ENCODE results near the gene ZNF112. TPM values are rescaled to one million over a fixed set of nuclear protein-coding genes. Genes with fewer than 3 reads are reported as not detected.
"Not testable (repeated sequence)": the region's sequence is repeated elsewhere in the genome, so short reads cannot be mapped to it uniquely, and the experiment has no call there.

ZNF112 gene
- 6.1 and 12.2 TPM in 2 replicates for total RNA-seq

DNA sequence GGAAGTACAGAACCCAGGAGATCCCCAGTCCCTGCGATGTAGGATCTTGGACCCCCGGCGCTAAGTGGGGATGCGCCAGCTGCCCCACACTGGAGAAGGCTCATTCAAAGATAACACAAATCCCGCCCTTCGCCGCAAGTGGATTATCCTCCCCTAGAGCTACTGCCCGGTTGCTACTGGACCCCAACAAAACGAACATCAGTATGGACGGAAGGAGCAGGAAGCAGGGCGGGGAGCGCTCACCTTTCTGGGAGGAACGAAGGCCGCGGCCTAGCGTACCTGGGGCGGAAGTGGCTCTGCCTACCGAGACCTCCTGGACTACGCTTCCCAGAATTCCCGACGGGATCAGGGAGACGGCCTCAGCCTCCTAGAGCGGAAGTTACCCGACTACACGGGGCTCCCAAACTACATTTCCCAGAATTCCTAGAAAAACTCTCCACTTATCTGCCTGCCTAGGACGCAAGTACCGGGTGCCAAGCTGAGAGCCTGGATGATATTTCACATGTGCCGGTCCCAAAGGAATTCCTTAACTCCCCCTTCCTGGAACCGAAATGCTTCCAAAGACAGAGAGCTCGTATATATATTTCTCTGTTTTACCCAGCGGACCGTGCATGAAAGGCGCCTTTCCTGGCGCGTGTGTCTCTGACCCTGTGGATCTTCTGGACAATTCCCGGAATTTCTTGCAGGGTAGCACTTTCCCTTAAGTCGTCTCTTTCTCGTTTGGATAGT lies at the start of gene ZNF112:
Gene ZNF112 (minus strand): TSS at position 298 of the 729 bp plus-strand sequence. CDS start 16,141 bp downstream, outside the sequence.
- DNase-seq (ENCODE audit: low read depth), result peak; percentile 91

- DNase-seq (ENCODE audit: low read depth), result peak; percentile 92
Measured at GRCh38 chr19:44401139-44402115, 44.9 kb upstream of the ZNF112 start, which contains the start of gene ZNF285. ZNF285 (minus strand) TSS chr19:44401608; CDS start chr19:44397213, 4,395 bp downstream.

- not testable (repeated sequence) for DNase-seq (ENCODE audit: low read depth)
Measured at GRCh38 chr19:44389268-44389667, 32.8 kb upstream of the ZNF112 start.

GRCh38 chr19:44374789-44375188 lies 18.3 kb upstream of the ZNF112 start:
- DNase-seq (ENCODE audit: low read depth), result no peak

- no peak for DNase-seq (ENCODE audit: low read depth)
Measured at GRCh38 chr19:44371815-44372480, 15.5 kb upstream of the ZNF112 start.

DNA sequence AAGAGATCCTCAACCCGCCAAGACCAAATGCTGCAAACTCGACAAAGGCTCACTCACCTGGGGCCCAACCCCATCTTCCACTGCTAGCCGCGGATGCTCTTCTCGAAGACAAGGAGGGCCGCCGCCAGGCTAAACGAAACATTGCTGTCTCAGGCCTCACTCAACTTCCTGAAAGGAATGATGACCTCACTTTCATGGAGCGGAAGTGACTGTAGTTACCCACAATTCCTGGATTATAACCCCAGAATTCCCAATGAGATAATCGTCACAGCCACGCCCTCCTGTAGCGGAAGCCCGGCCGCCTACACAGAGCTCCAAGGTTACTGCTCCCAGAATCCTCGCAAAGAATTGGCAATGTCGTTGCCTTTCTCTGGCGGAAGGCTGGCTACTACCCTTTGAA lies 10.5 kb upstream of the ZNF112 start:
- DNase-seq (ENCODE audit: low read depth), result no peak

- no peak for DNase-seq (ENCODE audit: low read depth)
Measured at GRCh38 chr19:44346556-44346955, 9.9 kb downstream of the ZNF112 start.

GRCh38 chr19:44345959-44346358 lies 10.5 kb downstream of the ZNF112 start:
- DNase-seq (ENCODE audit: low read depth), result no peak

DNA sequence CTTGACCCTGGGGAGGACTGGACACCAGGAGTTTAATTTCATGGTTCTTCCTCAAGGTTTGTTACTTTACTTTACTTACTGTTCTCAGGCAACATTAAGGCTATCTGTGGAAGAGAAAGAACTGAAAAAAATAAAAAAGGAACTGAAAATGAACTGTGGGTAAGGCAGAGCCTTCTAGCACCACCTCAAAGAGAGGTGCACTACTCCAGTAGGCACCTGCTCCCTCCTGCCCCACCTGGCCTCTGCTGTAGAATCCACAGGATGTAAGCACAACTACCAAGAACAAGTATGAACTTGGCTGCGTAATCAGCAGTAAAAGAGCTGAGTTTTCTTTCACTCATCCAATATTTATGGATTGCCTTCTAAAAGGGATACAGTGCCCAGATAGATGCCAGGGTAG lies 12.2 kb downstream of the ZNF112 start:
- DNase-seq (ENCODE audit: low read depth), result no peak

DNA sequence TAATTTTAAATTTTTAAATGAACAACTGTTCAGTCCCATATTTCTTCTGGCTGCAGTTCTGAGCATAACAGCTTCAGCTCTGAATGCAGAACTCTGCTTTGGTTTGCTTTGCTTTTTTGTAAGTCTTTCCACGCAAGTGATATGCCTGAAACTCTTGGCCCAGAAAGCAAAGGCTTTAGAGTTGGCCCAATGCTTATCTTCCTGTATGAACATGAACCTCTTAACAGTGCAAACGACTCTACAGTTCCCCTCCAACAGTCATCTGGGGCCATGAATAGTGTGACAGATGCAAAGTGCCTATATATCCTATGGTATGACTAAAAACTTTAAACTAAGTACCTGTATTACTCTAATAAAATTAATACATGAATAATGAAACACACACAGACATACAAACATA lies 14.7 kb downstream of the ZNF112 start:
- DNase-seq (ENCODE audit: low read depth), result no peak

DNA sequence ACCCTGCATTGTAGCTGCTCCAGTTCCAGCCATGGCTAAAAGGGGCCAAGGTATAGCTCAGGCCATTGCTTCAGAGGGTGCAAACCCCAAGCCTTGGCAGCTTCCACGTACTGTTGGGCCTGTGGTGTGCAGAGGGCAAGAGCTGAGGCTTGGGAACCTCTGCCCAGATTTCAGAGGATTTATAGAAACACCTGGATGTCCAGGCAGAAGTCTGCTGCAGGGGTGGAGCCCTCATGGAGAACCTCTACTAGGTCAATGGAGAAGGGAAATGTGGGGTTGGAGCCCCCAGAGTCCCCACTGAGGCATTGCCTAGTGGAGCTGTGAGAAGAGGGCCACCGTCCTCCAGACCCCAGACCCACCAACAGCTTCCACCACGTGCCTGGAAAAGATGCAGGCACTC lies 21.8 kb downstream of the ZNF112 start:
- DNase-seq (ENCODE audit: low read depth), result not testable (repeated sequence)

- no peak for DNase-seq (ENCODE audit: low read depth)
Measured at GRCh38 chr19:44332145-44332544, 24.3 kb downstream of the ZNF112 start.

- peak; percentile 10 for DNase-seq (ENCODE audit: low read depth)
Measured at GRCh38 chr19:44315883-44316282, 40.6 kb downstream of the ZNF112 start.

GRCh38 chr19:44313231-44313630 lies 43.2 kb downstream of the ZNF112 start:
- no peak for DNase-seq (ENCODE audit: low read depth)

GRCh38 chr19:44308011-44308410 lies 48.5 kb downstream of the ZNF112 start:
- DNase-seq (ENCODE audit: low read depth), result no peak

DNA sequence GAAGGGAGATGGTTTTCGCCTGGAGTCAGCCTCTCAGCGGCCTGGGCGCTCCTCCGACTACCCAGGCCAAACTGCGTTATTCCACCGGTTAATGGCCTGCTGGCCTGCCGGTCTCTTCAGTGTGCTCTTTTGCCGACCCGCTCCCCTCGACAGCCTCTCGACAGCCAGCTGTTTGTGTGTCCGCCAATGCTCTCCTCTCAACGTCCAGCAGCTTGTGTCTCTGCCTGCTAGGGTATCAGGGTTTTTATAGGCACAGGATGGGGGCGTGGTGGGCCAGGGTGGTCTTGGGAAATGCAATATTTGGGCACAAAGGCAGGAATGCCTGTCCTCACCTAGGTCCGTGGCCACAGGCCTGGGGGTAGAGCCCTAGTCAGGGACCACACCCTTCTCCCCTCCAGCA lies 50.2 kb downstream of the ZNF112 start:
- no peak for DNase-seq (ENCODE audit: low read depth)

DNA sequence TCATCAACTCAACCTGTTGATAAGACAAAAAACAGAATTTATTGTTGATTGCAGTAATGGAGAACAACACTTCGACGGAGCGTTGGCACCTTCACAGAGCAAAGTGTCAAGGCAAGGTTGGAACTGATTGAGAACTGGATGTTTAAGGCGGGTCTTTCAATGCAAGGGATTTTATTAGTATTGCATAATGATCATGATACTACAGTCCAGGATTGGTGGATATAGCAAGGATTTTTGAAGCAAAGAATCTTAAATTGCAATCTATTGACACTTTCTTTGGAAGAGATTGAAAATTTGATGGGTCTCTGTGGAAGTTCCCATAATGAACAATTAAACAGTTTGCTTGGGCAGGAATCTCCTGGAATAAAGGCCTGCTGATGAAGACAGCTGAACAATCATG lies 51.0 kb downstream of the ZNF112 start:
- no peak for DNase-seq (ENCODE audit: low read depth)

GRCh38 chr19:44304659-44305193 lies 51.8 kb downstream of the ZNF112 start, which contains the start of gene ZNF235:
ZNF235 (minus strand) TSS chr19:44305025; CDS start chr19:44303404, 1,621 bp downstream.
- peak; percentile 95 for DNase-seq (ENCODE audit: low read depth)

DNA sequence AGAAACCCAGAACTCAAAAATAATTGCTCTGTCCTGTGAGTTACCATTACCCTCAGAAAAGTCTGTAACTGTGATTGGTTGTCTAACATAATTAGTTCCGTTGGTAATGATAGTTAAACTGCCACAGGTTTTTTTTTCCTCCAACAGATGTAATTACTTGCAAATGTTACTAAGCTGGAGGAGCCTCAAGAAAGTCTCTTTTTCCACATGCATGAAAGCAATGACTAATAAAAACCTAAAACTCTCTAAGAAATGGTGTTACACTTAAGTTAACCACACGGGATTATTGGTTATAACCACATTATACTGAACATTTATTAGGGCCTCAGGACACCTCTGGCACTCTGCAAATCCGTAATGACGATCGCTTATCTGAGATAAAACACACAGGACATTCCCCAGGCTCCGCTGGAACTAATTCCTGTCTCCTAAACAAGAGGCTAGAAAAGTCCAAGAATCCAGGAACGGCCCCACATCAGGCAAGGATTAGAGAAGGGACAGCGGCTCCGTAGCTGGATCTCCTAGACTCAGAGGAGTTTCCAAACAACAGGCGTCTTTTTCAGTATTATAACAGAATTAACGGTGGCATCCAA lies 52.4 kb downstream of the ZNF112 start:
- DNase-seq (ENCODE audit: low read depth), result peak; percentile 14

DNA sequence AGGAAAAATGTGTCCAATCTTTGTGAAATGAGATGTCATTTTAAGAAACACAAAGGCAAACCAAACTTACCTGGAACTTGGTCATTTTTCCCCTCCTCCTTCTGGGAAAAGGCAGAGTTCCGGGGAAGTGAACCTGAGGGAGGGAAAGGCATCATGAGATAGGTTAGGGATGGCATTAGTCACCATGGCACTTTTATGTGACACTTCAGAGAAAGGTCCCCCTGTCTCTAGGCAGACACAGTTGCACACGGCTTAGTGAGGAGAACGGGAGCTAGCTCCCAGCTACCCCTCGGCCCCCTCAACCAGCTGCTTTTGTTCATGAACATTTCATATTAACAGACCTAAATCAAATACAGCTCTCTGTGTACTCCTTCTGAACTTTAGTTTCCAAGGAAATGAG lies 53.2 kb downstream of the ZNF112 start:
- DNase-seq (ENCODE audit: low read depth), result no peak

DNA sequence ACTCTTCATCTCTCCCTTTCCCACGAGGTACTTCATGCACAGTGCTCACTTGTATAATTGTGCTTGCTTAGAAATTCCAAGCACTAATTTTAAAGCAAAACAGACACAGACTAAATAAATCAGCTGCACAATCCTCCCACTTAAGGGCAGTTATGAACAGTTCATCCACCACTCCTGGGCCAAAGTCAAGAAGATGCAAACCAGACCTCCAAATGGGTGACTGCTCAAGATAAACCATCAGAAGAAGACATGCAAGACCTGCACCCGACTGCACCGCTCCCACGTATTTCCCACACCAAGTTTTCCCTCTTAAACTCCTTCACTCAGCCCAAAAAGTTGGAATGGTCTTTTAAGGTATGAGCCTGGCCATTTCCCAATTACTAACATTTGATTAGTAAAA lies 71.5 kb downstream of the ZNF112 start:
- DNase-seq (ENCODE audit: low read depth), result no peak
